ENCODE results near the gene OTUD3. TPM values are rescaled to one million over a fixed set of nuclear protein-coding genes. Genes with fewer than 3 reads are reported as not detected.

The OTUD3 gene
- 4.6 and 5.9 TPM in 2 replicates for total RNA-seq

GRCh38 chr1:19882111-19883071 lies at the start of gene OTUD3:
Gene OTUD3 (plus strand): TSS chr1:19882395. CDS start chr1:19882514, 119 bp downstream.

GRCh38 chr1:19923137-19923952 lies 41.1 kb downstream of the OTUD3 start, which contains the start of gene PLA2G2E:
Gene PLA2G2E (minus strand): TSS chr1:19923617. CDS start chr1:19923559, 58 bp downstream.

Other genes starting within 250 kb of the OTUD3 start
- gene NBL1, start 238.1 kb upstream of the OTUD3 start, total RNA-seq: 68.1 and 102 TPM in 2 replicates
- gene HTR6, start 217.5 kb upstream of the OTUD3 start, total RNA-seq: 0.11 TPM in 1 of 2 replicates, not detected in the other
- gene TMCO4, start 82.5 kb upstream of the OTUD3 start, total RNA-seq: 24.6 and 25.0 TPM in 2 replicates
- gene RNF186, start 67.1 kb upstream of the OTUD3 start, total RNA-seq: not detected in 2 replicates
- not detected in 2 replicates for gene PLA2G2E, start 41.2 kb downstream of the OTUD3 start, total RNA-seq
- 4.3 and 7.6 TPM in 2 replicates for gene PLA2G2A, start 97.2 kb downstream of the OTUD3 start, total RNA-seq
- not detected in 2 replicates for gene PLA2G5, start 187.8 kb downstream of the OTUD3 start, total RNA-seq
- gene PLA2G2D, start 237.1 kb downstream of the OTUD3 start, total RNA-seq: not detected in 2 replicates

Data from articular chondrocyte of knee joint (primary cell).